GM21723 (cell line): Measurements from ENCODE around the gene COPA.

Experiments
- ATAC-seq: cut with Tn5 transposase; IDR thresholded peaks from one replicate; pipeline ENCODE4 v1.9.1; 2021; ENCODE audit warnings: mild to moderate bottlenecking, moderate library complexity; ENCODE audit not compliant: unreplicated experiment

Gene COPA

DNA sequence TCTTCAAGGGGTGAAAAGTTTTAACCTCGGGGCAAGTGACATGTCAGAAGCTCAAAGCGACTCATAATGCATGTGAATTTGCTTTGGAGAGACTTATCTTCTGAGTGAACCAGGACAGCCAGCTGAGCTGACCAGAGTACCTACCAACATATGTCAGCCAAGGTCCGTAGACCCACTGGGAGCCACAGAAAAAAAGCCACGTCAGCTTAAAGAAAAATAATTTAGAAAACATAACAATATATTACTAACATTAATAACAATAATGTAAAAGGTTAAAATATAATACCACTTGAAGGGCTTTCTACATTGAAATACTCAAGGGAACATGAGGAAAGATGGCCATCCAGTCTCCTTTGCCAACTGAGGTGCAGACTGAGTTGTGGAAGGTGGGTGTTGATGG is 65.1 kb downstream of the COPA start:
- ATAC-seq: no peak

DNA sequence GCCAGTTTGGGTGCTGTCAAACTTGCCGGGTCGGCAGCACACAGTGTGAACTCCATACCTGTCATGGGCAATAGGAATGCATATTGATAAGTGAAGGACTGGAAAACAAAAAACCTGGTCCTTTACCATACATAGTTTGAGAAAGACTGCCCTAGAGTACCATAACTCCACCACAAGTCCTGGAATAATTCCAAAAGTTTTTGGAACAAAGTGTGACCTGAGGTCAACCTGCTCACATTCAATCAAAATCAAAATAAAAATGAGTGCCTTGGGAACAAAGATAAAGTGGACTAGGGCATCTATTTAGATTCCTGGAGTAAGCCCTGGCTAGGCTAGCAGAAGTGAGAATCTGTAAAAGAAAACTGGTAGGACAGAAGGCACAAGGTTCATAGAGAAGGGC is 65.7 kb downstream of the COPA start:
- ATAC-seq: no peak

DNA sequence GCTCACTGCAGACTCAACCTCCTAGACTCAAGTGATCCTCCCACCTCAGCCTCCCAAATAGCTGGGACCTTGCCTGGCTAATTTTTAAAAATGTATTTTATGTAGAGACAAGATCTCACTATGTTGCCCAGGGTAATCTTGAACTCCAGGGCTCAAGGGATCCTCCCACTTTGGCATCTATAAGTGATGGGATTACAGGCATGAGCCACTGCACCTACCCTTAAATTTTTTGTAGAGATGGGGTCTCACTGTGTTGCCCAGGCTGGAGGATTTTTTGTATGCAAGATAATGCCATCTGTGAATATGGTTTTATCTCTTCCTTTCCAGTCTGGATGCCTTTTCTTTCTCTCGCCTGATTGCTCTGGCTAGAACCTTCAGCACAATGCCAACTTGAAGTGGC is 72.0 kb downstream of the COPA start:
- no peak for ATAC-seq

DNA sequence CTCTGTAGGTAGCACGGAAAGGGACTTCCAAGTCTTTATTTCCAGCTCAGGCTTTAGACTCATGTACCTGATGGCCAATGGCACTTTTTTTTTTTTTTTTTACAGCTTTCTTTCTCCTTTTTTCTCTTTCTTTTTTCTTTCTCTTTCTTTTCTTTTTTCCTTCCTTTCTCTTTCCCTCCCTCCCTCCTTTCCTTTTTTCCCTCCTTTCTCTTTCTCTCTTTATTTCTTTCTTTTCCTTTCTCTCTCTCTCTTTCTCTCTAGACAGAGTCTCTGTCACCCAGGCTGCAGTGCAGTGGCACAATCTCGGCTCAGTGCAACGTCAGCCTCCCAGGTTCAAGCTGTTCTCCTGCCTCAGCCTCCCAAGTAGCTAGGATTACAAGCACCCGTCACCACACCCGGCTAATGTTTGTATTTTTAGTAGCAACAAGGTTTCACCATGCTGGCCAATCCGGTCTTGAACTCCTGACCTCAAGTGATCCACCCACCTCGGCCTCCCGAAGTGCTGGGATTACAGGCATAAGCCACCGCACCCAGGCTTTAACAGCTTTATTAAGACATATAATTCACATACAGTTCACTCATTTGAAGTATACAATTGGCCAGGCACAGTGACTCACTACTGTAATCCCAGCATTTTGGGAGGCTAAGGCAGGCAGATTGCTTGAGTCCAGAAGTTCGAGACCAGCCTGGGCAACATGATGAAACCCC is 75.6 kb downstream of the COPA start:
- ATAC-seq: no peak

- no peak for ATAC-seq
Observed at GRCh38 chr1:160264795-160265307, 78.2 kb downstream of the COPA start.

DNA sequence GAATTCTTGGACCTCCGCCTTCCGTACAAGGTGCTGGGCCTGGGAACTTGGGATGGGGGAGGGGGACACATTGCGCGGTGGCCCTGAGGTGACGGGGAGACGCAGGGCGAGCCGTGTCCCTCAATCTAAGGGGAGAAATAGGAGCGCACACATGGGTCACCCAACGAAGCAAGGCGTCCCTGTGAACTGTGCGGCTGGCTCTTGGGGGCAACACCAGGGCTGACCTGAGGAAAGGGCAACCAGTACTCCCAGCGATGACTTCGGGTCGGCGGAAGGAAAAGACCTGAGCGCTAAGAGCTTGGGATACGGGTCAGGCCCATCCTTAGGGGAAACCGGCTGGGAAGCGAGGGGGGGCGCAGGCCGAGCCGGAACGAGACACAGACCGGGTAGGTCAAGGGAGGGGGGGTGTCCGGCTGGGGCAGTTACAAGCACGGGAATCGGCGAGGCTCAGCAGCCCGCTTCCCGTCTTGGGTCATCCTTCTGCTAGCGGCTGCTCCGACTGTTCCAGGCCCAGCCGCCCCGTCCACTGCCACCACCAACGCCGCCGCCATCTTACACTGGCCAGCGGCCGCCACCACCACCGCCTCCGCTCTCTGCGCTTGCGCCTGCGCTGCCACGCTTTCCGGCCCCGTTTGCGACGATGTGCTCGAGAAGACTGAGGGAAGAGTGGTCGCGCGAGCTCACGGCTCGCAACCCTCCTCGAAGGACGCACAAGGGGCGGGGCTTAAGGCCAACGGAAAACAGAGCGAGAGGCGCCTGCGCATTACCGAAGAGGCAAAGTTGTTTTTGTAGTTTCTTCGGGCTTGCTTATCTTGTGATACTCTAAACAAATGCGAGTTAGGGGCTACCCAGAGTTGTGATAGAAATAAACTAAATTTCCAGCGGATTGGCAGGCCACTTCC is 80.9 kb downstream of the COPA start, which contains the start of gene DCAF8:
Gene DCAF8, minus strand, starts transcription at position 657 of the 902 bp plus-strand sequence. CDS start 18,541 bp downstream, outside the sequence.
- peak; percentile 78 for ATAC-seq

- ATAC-seq: peak; percentile 37
Observed at GRCh38 chr1:160261556-160261892, 81.5 kb downstream of the COPA start.

DNA sequence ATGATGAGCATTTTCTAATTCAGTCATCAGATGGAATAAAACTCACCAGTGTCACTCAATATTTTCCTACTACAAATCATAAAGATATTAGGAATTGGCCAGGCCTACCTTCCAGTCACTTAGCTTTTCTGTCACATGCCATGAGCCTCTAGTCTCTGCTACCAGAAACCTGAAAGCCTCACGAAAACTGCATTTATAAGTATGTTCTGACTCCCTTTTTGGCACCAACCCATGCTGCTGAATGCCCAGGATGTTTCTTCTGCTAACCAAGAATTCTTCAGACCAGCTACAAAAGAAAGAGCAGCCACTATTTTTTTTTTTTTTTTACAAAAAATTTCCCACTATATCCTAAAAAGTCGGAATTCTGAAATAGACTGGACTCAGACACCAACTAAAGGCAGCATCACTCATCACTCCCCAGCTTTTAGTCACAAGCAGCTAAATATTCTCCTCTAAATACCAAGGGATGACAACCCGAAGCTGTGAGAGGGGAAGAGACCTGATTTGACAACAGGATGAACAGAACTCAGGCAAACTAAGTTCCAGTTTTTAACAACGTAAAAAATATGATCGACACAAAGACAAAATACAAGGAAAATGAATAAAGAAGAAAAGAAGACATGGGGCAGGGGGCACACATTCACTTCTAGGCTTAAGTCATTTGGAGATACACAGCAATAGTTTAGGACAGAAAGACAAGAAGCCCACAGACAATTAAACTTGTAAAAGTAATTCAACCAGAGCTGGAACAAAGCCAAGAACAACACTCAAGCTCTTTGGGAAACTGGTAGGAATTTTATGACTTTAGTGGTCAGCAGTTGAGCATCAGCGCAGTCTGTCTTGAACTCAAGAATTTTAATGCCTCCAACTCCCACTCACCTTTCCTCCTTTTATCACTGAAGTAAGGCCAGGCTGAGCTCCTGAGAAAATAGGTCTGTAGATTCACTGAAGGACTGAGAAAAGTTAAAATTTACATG is 82.4 kb downstream of the COPA start:
- no peak for ATAC-seq

- ATAC-seq: no peak
Observed at GRCh38 chr1:160258177-160258798, 84.8 kb downstream of the COPA start.

GRCh38 chr1:160257411-160258015 is 85.5 kb downstream of the COPA start:
- ATAC-seq: no peak

DNA sequence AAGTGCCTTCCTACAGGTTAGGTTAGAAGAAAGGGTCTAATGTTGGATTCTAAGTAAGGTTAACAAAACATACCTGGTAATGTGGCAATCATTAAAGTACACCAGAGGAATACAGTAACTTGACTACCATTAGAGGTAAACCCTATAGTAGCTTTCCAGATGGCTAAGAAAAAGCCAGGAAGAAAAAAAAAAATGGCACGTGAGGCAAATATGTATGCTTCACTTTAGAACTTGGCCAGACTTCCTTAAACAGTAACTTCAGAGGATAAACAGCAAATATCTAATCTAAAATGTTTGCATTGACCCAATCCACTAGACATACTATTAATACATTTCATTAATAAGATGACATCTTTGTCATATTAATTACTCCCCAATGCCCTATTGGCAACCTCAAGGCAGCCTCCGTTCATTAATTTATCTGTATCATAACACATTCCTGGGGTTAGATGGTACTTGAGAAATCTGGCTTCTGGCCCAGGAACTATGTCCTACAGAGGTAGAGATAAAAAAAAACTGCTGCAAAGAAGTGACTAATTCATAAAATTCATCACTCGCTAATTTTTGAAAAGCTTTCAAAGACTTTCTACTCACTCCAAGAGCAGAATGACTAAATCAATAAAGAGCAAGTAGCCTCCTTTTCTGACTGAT is 86.5 kb downstream of the COPA start:
- no peak for ATAC-seq

- no peak for ATAC-seq
Observed at GRCh38 chr1:160255781-160256300, 87.2 kb downstream of the COPA start.

- no peak for ATAC-seq
Observed at GRCh38 chr1:160251687-160252526, 91.1 kb downstream of the COPA start.

DNA sequence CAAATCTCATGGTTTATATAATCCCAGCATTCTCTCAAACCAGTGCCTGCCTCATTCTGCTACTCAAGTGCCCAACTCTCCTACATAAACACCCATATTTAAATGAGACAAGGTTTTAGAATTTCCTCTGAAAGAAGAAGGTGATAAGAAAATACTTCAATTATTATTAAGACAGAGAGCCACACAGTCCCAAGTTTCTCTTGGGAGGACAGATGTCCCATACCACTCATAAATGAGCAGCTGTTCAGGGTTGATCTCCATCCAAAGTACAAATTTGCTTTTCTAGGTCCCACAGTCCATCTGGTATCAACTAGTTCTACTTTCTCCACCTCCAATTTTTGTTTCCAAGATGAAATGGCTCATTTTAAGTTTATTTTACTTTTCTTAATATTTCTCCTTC is 92.0 kb downstream of the COPA start:
- ATAC-seq: no peak

DNA sequence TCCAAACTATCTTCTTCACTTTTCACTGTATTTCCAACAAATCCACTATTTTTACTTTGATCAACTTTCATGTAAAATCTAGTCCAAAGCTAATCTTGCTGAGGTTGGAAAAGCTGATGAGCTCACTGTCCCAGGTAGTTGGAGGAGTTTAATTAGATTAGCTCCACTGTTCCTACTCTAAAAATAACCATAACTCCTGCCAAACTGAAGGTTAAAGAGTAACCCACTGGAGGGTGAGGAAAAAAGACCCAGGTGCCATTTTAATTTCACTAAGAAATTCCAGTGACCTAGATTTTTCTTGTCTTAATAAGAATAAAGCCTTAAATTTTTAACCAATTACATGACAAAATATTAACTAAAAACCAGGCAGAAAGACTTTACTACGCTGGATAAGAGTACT is 96.0 kb downstream of the COPA start:
- ATAC-seq: no peak

DNA sequence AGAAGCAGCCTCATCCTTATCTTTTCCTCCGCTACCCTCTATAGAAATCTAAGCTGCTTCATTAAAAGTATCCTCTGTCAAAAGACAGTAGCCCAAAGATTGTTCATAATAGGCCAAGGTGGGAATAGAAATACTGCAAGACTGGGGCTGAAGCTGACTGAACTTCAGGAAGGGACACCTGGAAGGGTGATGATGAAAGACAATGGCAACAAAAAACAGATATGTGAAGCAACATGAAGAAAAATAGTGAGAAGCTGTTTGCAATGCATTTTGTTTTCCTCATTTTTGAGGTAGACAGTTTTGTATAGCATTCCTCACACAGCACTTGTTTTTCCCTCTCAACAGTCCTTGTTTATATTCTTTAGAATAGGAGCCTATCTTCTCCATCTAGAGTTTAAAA is 97.6 kb downstream of the COPA start:
- ATAC-seq: no peak

DNA sequence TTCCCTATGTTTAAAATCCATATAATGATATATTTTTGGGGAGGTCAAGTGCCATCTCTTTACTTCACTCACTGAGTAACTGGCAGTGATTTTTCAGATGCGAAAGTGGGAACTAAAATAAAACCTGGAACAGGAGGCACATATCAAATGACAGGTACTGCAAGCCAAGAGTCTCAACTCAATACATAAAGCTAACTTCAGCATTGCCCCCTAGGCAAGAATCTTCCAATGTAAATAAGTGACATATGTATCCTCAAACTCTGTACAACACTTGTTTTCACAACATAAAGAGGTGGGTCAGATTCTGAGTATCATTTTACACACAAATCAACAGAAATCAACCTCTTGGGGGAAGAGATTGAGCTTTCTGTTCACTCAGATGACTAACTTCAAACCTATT is 98.8 kb downstream of the COPA start:
- ATAC-seq: no peak

GRCh38 chr1:160243767-160244166 is 99.3 kb downstream of the COPA start:
- no peak for ATAC-seq
